GM18502 (cell line): ENCODE results near the gene PLD1.

ENCODE experiments used
- ATAC-seq: cut with Tn5 transposase; IDR thresholded peaks from one replicate; pipeline ENCODE4 v1.9.1; 2021; ENCODE audit warnings: mild to moderate bottlenecking; ENCODE audit not compliant: unreplicated experiment, poor library complexity

The PLD1 gene

GRCh38 chr3:171777596-171777995, 32.7 kb downstream of the PLD1 start:
- ATAC-seq: no peak

GRCh38 chr3:171776839-171777583, 33.3 kb downstream of the PLD1 start:
- no peak for ATAC-seq

GRCh38 chr3:171776411-171776810, 33.9 kb downstream of the PLD1 start:
- ATAC-seq: no peak

DNA sequence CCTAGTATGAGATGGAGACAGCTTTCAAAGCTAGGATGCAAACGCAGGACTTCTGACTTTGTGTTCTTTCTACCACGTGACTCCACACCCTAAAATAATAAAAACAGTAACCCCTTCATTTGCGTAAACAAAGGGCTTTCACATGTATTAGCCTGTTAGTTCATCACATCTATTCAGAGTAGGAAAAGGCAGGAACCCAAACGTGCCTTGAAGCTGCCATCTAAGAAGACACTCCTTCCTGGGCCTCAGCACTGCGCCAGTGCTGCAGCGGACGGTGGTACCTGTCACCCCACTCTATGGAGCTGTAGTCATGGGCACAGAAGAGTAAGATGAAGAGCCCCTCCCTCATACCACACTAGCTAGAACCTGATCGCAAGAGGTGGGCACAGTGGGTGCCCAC, 34.3 kb downstream of the PLD1 start:
- ATAC-seq: no peak

DNA sequence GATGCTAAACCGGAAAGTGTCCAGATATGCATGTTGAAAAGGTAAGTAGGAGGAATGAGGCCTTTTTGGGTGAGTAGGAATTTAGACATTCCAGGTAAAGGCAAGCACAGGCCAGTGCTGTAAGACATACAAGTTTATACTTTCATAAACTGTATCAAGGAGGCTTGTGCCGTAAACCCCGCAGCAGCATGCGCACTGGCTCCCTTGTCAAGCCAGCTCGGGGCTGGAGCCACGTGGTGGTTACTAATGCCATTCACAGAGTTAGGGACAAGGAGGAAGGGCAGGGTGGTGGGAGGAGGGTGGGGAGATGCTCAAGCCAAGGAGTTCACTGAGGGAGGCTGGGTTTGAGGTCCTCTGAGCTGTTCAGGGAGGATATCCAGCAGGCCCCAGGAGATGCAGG, 35.8 kb downstream of the PLD1 start:
- ATAC-seq: no peak

DNA sequence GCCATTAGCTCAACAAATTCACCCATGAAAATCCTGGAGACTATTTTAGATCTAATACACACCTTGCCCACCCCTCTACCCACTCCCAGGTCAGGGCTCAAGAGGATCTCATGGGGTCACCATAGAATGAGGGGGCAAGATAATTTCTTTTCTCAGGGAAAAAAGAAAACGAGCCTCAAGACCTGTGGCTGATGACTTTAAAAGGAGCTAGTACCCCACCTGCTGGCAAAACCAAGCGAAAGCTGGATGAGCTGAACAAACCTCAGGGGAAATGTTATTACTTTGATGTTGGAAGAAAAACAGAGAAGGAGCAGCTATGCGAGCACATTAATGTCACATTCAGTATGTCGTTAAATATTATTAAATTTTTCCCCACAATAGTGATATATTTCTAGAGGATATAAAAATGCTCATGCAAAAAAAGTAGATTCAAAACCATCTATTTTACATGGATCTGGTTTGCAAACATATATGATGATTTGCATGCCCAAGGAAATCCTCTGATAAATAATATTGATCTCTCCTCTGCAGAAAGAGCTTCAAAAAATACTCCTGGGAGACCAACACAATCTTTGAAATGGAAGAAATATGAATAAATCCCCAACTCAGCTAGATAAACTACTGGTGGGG, 37.7 kb downstream of the PLD1 start:
- no peak for ATAC-seq

- peak; percentile 71 for ATAC-seq
Measured at GRCh38 chr3:171770689-171771620, 39.3 kb downstream of the PLD1 start.

DNA sequence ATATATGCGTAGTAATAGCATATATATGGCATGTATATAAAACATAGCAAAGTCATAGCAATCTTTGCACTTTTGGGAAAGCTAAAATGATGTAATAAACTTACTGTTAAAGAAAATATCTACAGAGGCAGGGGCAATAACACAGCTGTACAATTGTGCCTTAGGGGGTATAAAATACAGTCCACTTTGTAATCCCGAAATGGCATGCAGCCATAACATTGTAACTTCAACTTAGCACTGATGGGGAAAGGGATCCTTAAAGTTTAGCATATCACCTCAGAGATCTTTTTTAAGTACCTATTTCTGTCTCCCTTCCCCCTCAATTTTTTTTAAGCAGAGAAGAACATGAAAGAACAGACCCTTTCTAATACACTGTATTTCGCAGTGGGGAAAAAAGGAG, 40.8 kb downstream of the PLD1 start:
- no peak for ATAC-seq

DNA sequence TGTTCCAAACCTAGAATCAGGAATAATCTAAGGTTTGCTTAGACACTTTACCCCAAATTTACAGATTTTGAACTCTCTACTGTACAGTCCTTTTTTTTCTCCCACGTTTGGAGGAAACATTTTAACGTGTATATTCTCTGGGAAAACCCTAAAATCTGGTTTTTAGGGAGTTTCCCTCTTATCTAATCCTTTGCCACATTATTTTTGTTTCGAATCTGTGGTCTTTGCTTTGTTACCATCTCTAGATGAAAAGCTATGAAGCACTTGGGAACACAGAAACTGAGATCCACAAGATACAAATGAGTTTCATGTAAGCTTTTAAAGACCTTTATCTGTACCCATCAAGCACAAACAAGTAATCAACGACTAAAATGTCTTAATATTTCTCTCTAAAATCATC, 41.3 kb downstream of the PLD1 start:
- no peak for ATAC-seq

DNA sequence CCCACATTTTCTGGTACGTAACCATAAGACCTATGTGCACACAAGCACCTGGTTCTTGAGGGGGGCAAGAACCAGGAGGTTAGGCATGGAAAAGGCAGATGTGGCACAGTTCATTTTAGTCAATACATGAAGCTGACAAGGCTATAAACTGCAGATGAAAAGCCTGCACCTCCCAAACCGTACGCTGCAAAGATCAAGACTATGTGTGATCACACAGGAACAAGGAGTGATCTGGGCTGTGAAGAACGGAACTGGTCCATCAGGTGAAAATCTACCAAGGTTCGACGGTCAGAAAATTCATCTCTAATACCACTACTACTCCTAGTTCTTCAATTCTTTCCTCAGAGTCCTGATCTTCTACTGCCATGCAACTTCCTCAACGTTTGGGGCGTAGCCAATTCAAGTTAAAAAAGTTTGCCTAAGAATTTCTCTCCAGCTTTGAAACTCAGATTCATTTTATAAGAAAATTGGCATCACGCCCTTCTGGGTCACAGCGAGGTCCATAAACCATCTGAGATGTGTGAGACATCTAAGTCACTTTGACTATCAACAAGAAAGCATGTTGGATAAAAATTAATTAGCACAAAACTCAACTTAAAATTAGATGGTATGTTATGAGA, 41.9 kb downstream of the PLD1 start:
- no peak for ATAC-seq

DNA sequence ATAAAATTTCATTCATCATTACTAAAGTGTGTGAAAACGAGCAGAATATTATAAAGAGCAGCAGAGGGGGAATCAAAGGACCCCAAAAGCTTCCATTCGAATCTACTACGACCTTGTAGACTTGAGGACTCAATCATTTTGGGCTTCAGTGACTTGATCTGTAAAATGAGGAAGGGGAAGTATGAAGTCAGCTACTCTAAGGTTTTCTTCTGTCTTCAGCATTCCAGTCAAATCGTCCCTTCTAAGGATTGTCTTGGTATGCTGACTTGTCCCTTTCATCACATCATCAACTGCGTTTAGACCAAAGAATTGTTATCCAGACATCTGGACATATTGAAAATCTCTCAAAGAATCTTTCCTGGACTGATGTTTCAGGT, 44.8 kb downstream of the PLD1 start:
- no peak for ATAC-seq

GRCh38 chr3:171763392-171763791, 46.9 kb downstream of the PLD1 start:
- no peak for ATAC-seq

GRCh38 chr3:171760477-171760876, 49.8 kb downstream of the PLD1 start:
- ATAC-seq: no peak

GRCh38 chr3:171758109-171758508, 52.2 kb downstream of the PLD1 start:
- no peak for ATAC-seq

- ATAC-seq: no peak
Measured at GRCh38 chr3:171757361-171758034, 52.8 kb downstream of the PLD1 start.

GRCh38 chr3:171755656-171756055, 54.6 kb downstream of the PLD1 start:
- no peak for ATAC-seq

GRCh38 chr3:171755015-171755589, 55.2 kb downstream of the PLD1 start:
- ATAC-seq: no peak

DNA sequence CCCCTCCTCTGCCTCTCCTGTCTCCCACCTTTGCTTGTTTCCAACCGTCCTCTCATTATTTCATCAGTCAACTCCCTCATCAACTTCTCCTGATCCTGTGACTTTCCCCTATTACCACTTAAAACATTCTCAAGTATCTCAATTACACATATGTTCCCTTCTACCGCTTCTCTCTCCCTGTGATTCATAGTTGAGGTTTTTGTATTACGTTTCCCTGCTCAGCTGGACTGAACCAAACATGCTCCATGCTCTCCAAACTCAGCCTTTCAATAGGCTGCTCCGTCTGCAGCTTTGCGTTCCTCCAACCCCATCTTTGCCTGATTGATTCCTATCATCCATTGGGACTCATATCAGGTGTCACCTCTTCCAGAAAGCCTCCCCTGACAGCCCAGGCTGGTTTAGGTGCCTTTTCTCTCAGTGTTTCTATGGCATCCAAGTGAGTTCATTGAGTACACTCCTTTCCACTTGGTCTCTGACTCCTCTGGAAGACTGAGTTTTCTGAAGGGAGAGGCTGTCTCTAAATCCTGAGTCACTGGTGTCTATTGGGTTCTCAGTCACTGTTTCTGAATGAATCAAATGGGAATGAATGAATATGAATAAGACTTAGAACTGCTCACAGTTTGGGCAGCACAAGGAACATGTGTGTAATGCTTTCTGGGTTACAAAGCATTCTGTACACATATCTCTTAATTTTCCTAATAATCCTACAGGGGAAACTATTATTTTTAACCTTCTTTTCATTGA, 56.4 kb downstream of the PLD1 start:
- ATAC-seq: no peak

DNA sequence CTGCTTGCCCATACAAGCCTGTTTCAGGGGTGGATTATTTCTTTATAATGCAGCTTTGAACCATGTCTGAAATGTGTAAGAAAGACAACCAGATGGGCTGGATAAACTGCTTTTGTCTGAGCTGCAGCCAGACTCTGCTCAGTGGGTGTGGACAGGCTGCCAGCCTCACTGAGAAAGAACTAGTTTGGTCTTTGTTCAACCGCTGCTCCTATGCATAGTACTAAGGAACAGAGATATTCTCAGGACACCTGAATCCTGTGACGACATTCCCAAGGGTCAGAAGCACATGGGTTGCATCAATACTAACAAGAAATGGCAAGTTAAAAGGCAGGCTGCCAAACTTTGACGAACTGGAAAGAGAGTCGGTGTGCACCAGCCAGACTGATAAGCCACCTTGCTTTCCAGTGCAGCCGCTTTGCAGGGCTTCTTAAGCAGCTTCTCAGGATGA, 57.2 kb downstream of the PLD1 start:
- no peak for ATAC-seq
